ENCODE results near the gene ARHGAP6. TPM values are rescaled to one million over a fixed set of nuclear protein-coding genes. Genes with fewer than 3 reads are reported as not detected.

ARHGAP6 gene
- total and polyA plus RNA-seq, 2 of the 13 experiments (the other 11 are each of a cell fraction or from before 2014, with no cell fraction given) = 0.11 TPM; not detected in 1

DNA sequence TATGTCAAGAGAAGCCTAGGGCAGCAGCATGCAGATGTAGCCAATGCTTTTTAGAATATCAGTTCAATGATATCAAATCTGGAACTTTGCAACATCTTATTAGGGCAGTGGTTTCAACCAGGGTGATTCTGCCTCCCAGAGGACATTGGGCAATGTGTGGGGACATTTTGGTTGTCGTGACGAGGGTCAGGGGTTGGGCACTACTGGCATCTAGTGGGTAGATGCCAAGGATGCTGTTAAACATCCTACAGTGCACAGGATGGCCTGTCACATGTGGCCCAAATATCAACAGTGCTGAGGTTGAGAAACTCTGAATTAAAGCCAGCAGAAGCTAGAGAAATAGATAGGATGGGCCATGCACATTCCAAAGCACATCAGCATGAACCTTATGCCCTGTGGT lies 220.2 kb downstream of the ARHGAP6 start:
- H3K79me2 ChIP-seq (ENCODE audit: insufficient read depth, low read length) = no peaks in the 10 kb centered on the region
- no peak overlapping the region for H3K27ac ChIP-seq (ENCODE audit: extremely low read length, insufficient read depth, low read length)
- H3K9me3 ChIP-seq (ENCODE audit: low read length) = no peaks in the 10 kb centered on the region
- no peak overlapping the region for H3K9ac ChIP-seq (ENCODE audit: insufficient read depth, low read depth, low read length)
- FAIRE-seq (no peak), DNase-seq (ENCODE audit: low spot score) (no peak), ATAC-seq (no peak)
- no peak overlapping the region for H3K4me3 ChIP-seq (replicated peaks in 1 of 3; ENCODE audit: insufficient read depth in 1 of 3, low read depth in 2 of 3, low read length in 3 of 3)
- H3K27me3 ChIP-seq (ENCODE audit: control insufficient read depth in 1 of 2, insufficient read depth in 2 of 2, low read length in 2 of 2) = no peaks in the 10 kb centered on the region
- no CpG with 5 or more reads among the region's 2 CpGs for WGBS (ENCODE audit: low lambda C conversion rate)
- in situ Hi-C loops (cut with HindIII; ENCODE audit: extremely low pct_ligation_motif_present, low pct_unique_long_range_greater_than_20kb) = no loop called here
- ChIA-PET POLR2A (no interaction called here), CTCF (ENCODE audit: low intra/inter-chr PET ratio, low total read pairs) (no interaction called here)
- no peaks in the 10 kb centered on the region for H4K20me1 ChIP-seq (ENCODE audit: insufficient read depth, low read length)
- H3K36me3 ChIP-seq (replicated peaks in 1 of 2; ENCODE audit: control insufficient read depth in 1 of 2, insufficient read depth in 2 of 2, low read length in 2 of 2) = no peaks in the 10 kb centered on the region
- no peaks in the 10 kb centered on the region for H3K4me1 ChIP-seq (ENCODE audit: insufficient read depth, low read length)
- no TSS peak for BruUV-seq (replicated peaks)
- no peak overlapping the region for H2AFZ ChIP-seq (ENCODE audit: low read length)
- H3K4me2 ChIP-seq (ENCODE audit: low read depth, low read length) = no peak overlapping the region
- no peak for TF ChIP-seq HNRNPH1 (optimal IDR thresholded peaks at IDR 0.05; ENCODE audit: low read depth, low read length)
- no peak for TF ChIP-seq ZNF430 (CRISPR knock-in tag; IDR thresholded peaks at IDR 0.05)
- intact Hi-C loops (cut with micrococcal nuclease; ENCODE audit: unreplicated experiment) = no loop called here

DNA sequence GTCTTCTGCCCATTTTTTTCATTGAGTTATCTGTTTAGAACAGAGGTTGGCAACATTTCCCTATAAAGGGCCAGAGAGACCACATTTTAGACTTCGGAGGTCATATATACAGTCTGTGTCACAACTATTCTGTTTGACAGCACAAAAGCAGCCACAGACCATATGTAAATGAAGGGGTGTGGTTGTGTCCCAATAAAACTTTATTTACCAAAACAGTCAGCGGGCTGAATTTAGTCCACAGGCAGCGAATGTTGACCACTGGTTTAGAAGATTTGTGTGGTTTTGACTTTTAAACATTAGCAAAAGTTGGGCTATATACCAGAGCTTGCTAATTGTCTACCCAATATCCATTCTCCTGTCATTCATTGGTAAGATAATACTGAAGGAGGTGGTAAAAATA lies 221.7 kb downstream of the ARHGAP6 start:
- Histone ChIP-seq H3K36me3 (replicated peaks in 1 of 2; ENCODE audit: control insufficient read depth in 1 of 2, insufficient read depth in 2 of 2, low read length in 2 of 2) (no peaks in the 10 kb centered on the region), H3K4me2 (ENCODE audit: low read depth, low read length) (no peak overlapping the region), H3K4me3 (replicated peaks in 1 of 3; ENCODE audit: insufficient read depth in 1 of 3, low read depth in 2 of 3, low read length in 3 of 3) (no peak overlapping the region), H3K27me3 (ENCODE audit: control insufficient read depth in 1 of 2, insufficient read depth in 2 of 2, low read length in 2 of 2) (no peaks in the 10 kb centered on the region), H3K79me2 (ENCODE audit: insufficient read depth, low read length) (no peaks in the 10 kb centered on the region), H3K27ac (ENCODE audit: extremely low read length, insufficient read depth, low read length) (no peak overlapping the region), H4K20me1 (ENCODE audit: insufficient read depth, low read length) (no peaks in the 10 kb centered on the region), H3K9me3 (ENCODE audit: low read length) (no peaks in the 10 kb centered on the region), H3K4me1 (ENCODE audit: insufficient read depth, low read length) (no peaks in the 10 kb centered on the region), H3K9ac (ENCODE audit: insufficient read depth, low read depth, low read length) (no peak overlapping the region), H2AFZ (ENCODE audit: low read length) (no peak overlapping the region)
- in situ Hi-C loops (cut with HindIII; ENCODE audit: extremely low pct_ligation_motif_present, low pct_unique_long_range_greater_than_20kb) = no loop called here
- ChIA-PET CTCF (ENCODE audit: low intra/inter-chr PET ratio, low total read pairs) (no interaction called here), POLR2A (no interaction called here)
- BruUV-seq (replicated peaks) = no TSS peak
- ATAC-seq (no peak), FAIRE-seq (no peak), DNase-seq (ENCODE audit: low spot score) (no peak)
- WGBS (ENCODE audit: low lambda C conversion rate) = 0% methylated on average over 3 of the region's 3 CpGs
- intact Hi-C loops (cut with micrococcal nuclease; ENCODE audit: unreplicated experiment) = no loop called here
- no peak for TF ChIP-seq GPN1 (CRISPR knock-in tag; IDR thresholded peaks at IDR 0.05; ENCODE audit: borderline replicate concordance)
- TF ChIP-seq ZNF775 (CRISPR knock-in tag; IDR thresholded peaks at IDR 0.05; ENCODE audit: borderline replicate concordance) = no peak
- no peak for TF ChIP-seq NR3C1 (CRISPR knock-in tag; IDR thresholded peaks at IDR 0.05)
- no peak for TF ChIP-seq ZNF746 (CRISPR knock-in tag; IDR thresholded peaks at IDR 0.05)
- no peak for TF ChIP-seq ELF3 (CRISPR knock-in tag; IDR thresholded peaks at IDR 0.05)
- no peak for TF ChIP-seq POLR2G (IDR thresholded peaks at IDR 0.05; ENCODE audit: low read depth, low read length)
- TF ChIP-seq TP53 (CRISPR knock-in tag; conservative IDR thresholded peaks at IDR 0.05) = no peak
- TF ChIP-seq HOXA5 (CRISPR knock-in tag; IDR thresholded peaks at IDR 0.05) = no peak
- TF ChIP-seq EP300 (IDR thresholded peaks at IDR 0.05; ENCODE audit: low read depth in 2 of 2, low read length in 2 of 2) = no peak
- no peak for TF ChIP-seq EP300 (CRISPR knock-in tag; IDR thresholded peaks at IDR 0.05; ENCODE audit: borderline replicate concordance)
- TF ChIP-seq ATAD3A (CRISPR knock-in tag; IDR thresholded peaks at IDR 0.05) = no peak
- no peak for TF ChIP-seq ZNF138 (CRISPR knock-in tag; IDR thresholded peaks at IDR 0.05; ENCODE audit: low read depth)
- no peak for TF ChIP-seq GTF2F1 (IDR thresholded peaks at IDR 0.05; ENCODE audit: low read length)
- no peak for TF ChIP-seq CEBPB (IDR thresholded peaks at IDR 0.05; ENCODE audit: borderline replicate concordance, low read depth, low read length)
- no peak for TF ChIP-seq MEF2D (CRISPR knock-in tag; IDR thresholded peaks at IDR 0.05)
- TF ChIP-seq ZNF446 (CRISPR knock-in tag; IDR thresholded peaks at IDR 0.05) = no peak
- no peak for TF ChIP-seq ZNF652 (CRISPR knock-in tag; IDR thresholded peaks at IDR 0.05; ENCODE audit: borderline replicate concordance, low read depth)

All from HepG2 (cell line).